Measurements from ENCODE around the gene KCNC4.

KCNC4 gene

GRCh38 chr1:110189181-110189580 lies 20.9 kb upstream of the KCNC4 start:
- no peak for DNase-seq

GRCh38 chr1:110190282-110190929 lies 19.7 kb upstream of the KCNC4 start:
- DNase-seq = no peak

- DNase-seq = no peak
Observed at GRCh38 chr1:110192541-110192940, 17.6 kb upstream of the KCNC4 start.

GRCh38 chr1:110195196-110195595 lies 14.9 kb upstream of the KCNC4 start:
- DNase-seq = no peak

- peak; percentile 41 to 48 for DNase-seq
Observed at GRCh38 chr1:110196917-110197765, 13.0 kb upstream of the KCNC4 start.

- DNase-seq = no peak
Observed at GRCh38 chr1:110197905-110198629, 12.0 kb upstream of the KCNC4 start.

GRCh38 chr1:110198746-110199145 lies 11.4 kb upstream of the KCNC4 start:
- DNase-seq = no peak

GRCh38 chr1:110200190-110200589 lies 9.9 kb upstream of the KCNC4 start:
- DNase-seq = no peak

- DNase-seq = no peak
Observed at GRCh38 chr1:110200666-110201065, 9.4 kb upstream of the KCNC4 start.

- no peak for DNase-seq
Observed at GRCh38 chr1:110201157-110201825, 8.8 kb upstream of the KCNC4 start.

GRCh38 chr1:110203021-110203661 lies 7.0 kb upstream of the KCNC4 start:
- peak; percentile 75 to 79 for DNase-seq

GRCh38 chr1:110205156-110205555 lies 5.0 kb upstream of the KCNC4 start:
- no peak for DNase-seq

GRCh38 chr1:110205591-110206155 lies 4.4 kb upstream of the KCNC4 start:
- DNase-seq = no peak

GRCh38 chr1:110206261-110206920 lies 3.7 kb upstream of the KCNC4 start:
- DNase-seq = no peak

- DNase-seq = peak; percentile 48 to 64
Observed at GRCh38 chr1:110207831-110208230, 2.3 kb upstream of the KCNC4 start.

- DNase-seq = no peak
Observed at GRCh38 chr1:110208916-110209645, 1.0 kb upstream of the KCNC4 start.

- peak; percentile 25 to 64 for DNase-seq
Observed at GRCh38 chr1:110210604-110211495, 736 bp downstream of the KCNC4 start.

GRCh38 chr1:110211496-110212168 lies 1.5 kb downstream of the KCNC4 start:
- DNase-seq = peak; percentile 3 to 22
